ENCODE measurements around the gene PHF1. TPM values are rescaled to one million over a fixed set of nuclear protein-coding genes. Genes with fewer than 3 reads are reported as not detected.

The PHF1 gene
- total and polyA plus RNA-seq, 2 donors (not counting 1 experiment from before 2014, with no cell fraction given), result 198 to 365 TPM

GRCh38 chr6:33446356-33446755, 35.5 kb downstream of the PHF1 start:
- H3K27ac Mint-ChIP-seq, result no peak overlapping the region

GRCh38 chr6:33450434-33450833, 39.6 kb downstream of the PHF1 start:
- POLR2A ChIA-PET, result interaction anchor here (0.7 kb wide), 1 partner anchor 14 kb away, joined by 3 read pairs; no protein-coding TSS in a partner anchor
- Histone ChIP-seq H4K20me1 (ENCODE audit: control insufficient read depth, insufficient read depth, low read length, poor library complexity, severe bottlenecking) (peaks cover 4% of the 10 kb centered on the region), H3K4me3 (ENCODE audit: control extremely low read depth in 1 of 5, extremely low read depth in 1 of 5, insufficient read depth in 1 of 5, low read depth in 2 of 5, low read length in 4 of 5) (no peak overlapping the region), H3K27ac (ENCODE audit: low read length in 2 of 2) (no peak overlapping the region), H3K9ac (ENCODE audit: low read length) (no peak overlapping the region), H2AFZ (ENCODE audit: insufficient read depth, low read depth, low read length, poor library complexity, severe bottlenecking) (no peak overlapping the region), H3K9me3 (ENCODE audit: control extremely low read depth in 1 of 3, control insufficient read depth in 2 of 3, insufficient read depth in 1 of 3, low read length in 2 of 3) (no peaks in the 10 kb centered on the region), H3K79me2 (ENCODE audit: control insufficient read depth, insufficient read depth, low read length) (peaks cover 28% of the 10 kb centered on the region), H3K36me3 (replicated peaks in 1 of 2; ENCODE audit: control extremely low read depth in 1 of 2, control insufficient read depth in 1 of 2, extremely low read depth in 1 of 2, insufficient read depth in 2 of 2, low read length in 1 of 2) (peaks cover 0 to 12% of the 10 kb centered on the region in 2 experiments), H3K4me1 (ENCODE audit: control insufficient read depth in 2 of 2, insufficient read depth in 2 of 2, low read length in 2 of 2) (peaks cover 12 to 21% of the 10 kb centered on the region in 2 donors), H3K4me2 (replicated peaks; ENCODE audit: low read depth, low read length, poor library complexity, severe bottlenecking) (no peak overlapping the region), H3K27me3 (replicated peaks in 1 of 4; ENCODE audit: control extremely low read depth in 1 of 4, control insufficient read depth in 3 of 4, insufficient read depth in 4 of 4, low read length in 3 of 4) (no peaks in the 10 kb centered on the region)
- intact Hi-C loops (cut with micrococcal nuclease), result no loop called here
- Mint-ChIP-seq H3K4me1 (peaks cover 26% of the 10 kb centered on the region), H3K27ac (no peak overlapping the region), H3K9me3 (ENCODE audit: insufficient read depth) (no peaks in the 10 kb centered on the region), H3K27me3 (no peaks in the 10 kb centered on the region), H3K4me3 (no peak overlapping the region)
- 100% methylated on average over 1 of the region's 3 CpGs for WGBS (ENCODE audit: insufficient coverage)
- ATAC-seq (ENCODE audit: low read depth) (no peak), DNase-seq (no peak)
- CTCF ChIA-PET, result interaction anchor here (1.4 to 1.6 kb wide), 2 partner anchors 19 to 25 kb away, joined by 4 to 5 read pairs; no protein-coding TSS in a partner anchor
- no peak for TF ChIP-seq EZH2 (IDR thresholded peaks at IDR 0.05; ENCODE audit: borderline replicate concordance, insufficient read depth, low read depth, low read length, poor library complexity, severe bottlenecking)
- TF ChIP-seq CTCF (IDR thresholded peaks at IDR 0.05), result no peak

More at GRCh38 chr6:33446356-33446755, 35.5 kb downstream of the PHF1 start:
- no peak for ATAC-seq (ENCODE audit: low read depth)
- WGBS (ENCODE audit: insufficient coverage), result 96% methylated on average over 10 of the region's 10 CpGs
- no peaks in the 10 kb centered on the region for H3K27me3 Mint-ChIP-seq
- no peaks in the 10 kb centered on the region for H3K9me3 Mint-ChIP-seq (ENCODE audit: insufficient read depth)
- Histone ChIP-seq H3K4me3 (ENCODE audit: control extremely low read depth in 1 of 5, extremely low read depth in 1 of 5, insufficient read depth in 1 of 5, low read depth in 2 of 5, low read length in 4 of 5) (no peak overlapping the region), H3K4me1 (ENCODE audit: control insufficient read depth in 2 of 2, insufficient read depth in 2 of 2, low read length in 2 of 2) (no peaks in the 10 kb centered on the region), H3K9ac (ENCODE audit: low read length) (no peak overlapping the region), H4K20me1 (ENCODE audit: control insufficient read depth, insufficient read depth, low read length, poor library complexity, severe bottlenecking) (no peaks in the 10 kb centered on the region), H3K79me2 (ENCODE audit: control insufficient read depth, insufficient read depth, low read length) (no peaks in the 10 kb centered on the region), H3K27ac (ENCODE audit: low read length in 2 of 2) (no peak overlapping the region), H3K9me3 (ENCODE audit: control extremely low read depth in 1 of 3, control insufficient read depth in 2 of 3, insufficient read depth in 1 of 3, low read length in 2 of 3) (no peaks in the 10 kb centered on the region), H2AFZ (ENCODE audit: insufficient read depth, low read depth, low read length, poor library complexity, severe bottlenecking) (no peak overlapping the region), H3K4me2 (replicated peaks; ENCODE audit: low read depth, low read length, poor library complexity, severe bottlenecking) (no peak overlapping the region), H3K36me3 (replicated peaks in 1 of 2; ENCODE audit: control extremely low read depth in 1 of 2, control insufficient read depth in 1 of 2, extremely low read depth in 1 of 2, insufficient read depth in 2 of 2, low read length in 1 of 2) (peaks cover 0 to 32% of the 10 kb centered on the region in 2 experiments), H3K27me3 (replicated peaks in 1 of 4; ENCODE audit: control extremely low read depth in 1 of 4, control insufficient read depth in 3 of 4, insufficient read depth in 4 of 4, low read length in 3 of 4) (no peaks in the 10 kb centered on the region)
- H3K4me1 Mint-ChIP-seq, result no peaks in the 10 kb centered on the region
- TF ChIP-seq EZH2 (IDR thresholded peaks at IDR 0.05; ENCODE audit: borderline replicate concordance, insufficient read depth, low read depth, low read length, poor library complexity, severe bottlenecking), result no peak
- TF ChIP-seq CTCF (IDR thresholded peaks at IDR 0.05), result no peak
- no peak for DNase-seq
- CTCF ChIA-PET, result interaction anchor here (1.2 kb wide), 1 partner anchor 13 kb away, joined by 3 read pairs; no protein-coding TSS in a partner anchor
- no peak overlapping the region for H3K4me3 Mint-ChIP-seq
- intact Hi-C loops (cut with micrococcal nuclease), result no loop called here
- POLR2A ChIA-PET, result no interaction called here

Data from B cell (primary cell).